GM20431 (cell line): Measurements from ENCODE around the gene NIPAL4.

Source experiments
- in situ Hi-C: fragments of 300-500 bp; cut with MseI, MboI; formaldehyde crosslinking; loops from one replicate; pipeline ENCODE4 v1.15.0; 2020; ENCODE audit warnings: low sequenced_read_pairs; ENCODE audit not compliant: unreplicated experiment

The NIPAL4 gene

GRCh38 chr5:157510682-157511081, 50.7 kb downstream of the NIPAL4 start:
- in situ Hi-C loops = no loop called here

DNA sequence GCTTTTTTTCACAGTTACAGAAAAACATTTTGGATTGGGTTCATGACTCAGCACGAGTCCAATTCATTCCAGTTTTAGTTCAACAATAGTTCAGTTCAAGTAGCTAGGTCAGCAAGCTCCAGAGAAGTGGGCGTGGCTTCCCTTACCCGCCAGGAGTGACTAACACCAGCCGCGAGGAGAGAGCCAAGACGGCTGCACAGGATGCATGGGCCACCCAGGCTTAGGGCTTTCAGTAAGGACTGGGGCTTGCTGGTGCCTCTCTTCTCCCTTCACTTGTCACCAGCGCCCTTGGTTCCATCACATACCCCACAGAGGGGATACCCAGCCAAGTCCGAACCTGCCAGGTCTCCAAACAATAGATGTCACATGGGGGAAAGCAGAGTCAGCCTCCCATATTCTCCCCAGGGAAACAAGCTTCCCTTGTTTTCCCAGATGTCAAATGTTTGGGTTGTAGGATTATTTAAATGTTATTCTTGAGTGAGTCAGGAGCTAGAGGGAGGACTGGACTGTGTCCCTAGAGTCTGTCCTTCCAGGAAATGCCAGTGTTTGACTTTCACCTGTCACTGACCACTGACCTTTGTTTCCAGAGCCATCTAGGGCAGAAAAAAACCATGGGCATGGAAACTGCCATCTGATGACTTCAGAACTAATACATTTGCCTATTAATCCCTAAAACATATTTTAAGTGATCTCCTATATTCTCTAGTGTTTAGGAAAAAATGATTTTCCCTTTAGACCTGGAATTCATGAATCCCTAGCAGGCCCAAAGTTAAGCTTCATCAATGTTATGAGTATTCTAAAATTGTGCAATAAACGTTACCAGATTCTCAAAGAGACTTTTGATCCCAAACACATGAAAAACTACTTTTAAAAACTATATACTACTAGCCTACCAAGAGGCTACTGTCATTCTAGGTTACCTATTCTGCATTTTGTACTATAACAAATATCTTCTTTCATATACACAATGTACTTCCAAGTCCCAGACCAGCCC, 51.9 kb downstream of the NIPAL4 start:
- in situ Hi-C loops = no loop called here

- in situ Hi-C loops = no loop called here
Measured at GRCh38 chr5:157513182-157513581, 53.2 kb downstream of the NIPAL4 start.

GRCh38 chr5:157514974-157515373, 55.0 kb downstream of the NIPAL4 start:
- in situ Hi-C loops = no loop called here

DNA sequence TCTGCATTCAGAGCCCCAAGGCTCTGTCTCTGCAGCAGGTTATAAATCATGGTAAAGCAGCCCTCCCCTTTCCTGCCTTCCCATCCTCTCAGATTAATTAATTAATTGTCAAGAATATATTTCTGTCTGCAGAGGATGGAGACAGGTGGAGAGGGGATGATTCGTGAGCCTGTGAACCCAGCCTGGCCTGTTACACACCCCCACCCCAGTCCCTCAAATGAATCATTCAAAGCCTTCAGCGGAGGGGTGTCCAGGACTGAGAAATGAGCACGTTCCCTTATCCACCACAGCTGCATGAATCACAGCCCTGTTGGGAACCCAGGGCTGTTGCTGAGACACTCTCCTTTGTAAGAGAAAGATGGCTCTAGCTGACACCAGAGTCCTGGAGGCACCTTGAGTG, 56.0 kb downstream of the NIPAL4 start:
- in situ Hi-C loops = no loop called here

DNA sequence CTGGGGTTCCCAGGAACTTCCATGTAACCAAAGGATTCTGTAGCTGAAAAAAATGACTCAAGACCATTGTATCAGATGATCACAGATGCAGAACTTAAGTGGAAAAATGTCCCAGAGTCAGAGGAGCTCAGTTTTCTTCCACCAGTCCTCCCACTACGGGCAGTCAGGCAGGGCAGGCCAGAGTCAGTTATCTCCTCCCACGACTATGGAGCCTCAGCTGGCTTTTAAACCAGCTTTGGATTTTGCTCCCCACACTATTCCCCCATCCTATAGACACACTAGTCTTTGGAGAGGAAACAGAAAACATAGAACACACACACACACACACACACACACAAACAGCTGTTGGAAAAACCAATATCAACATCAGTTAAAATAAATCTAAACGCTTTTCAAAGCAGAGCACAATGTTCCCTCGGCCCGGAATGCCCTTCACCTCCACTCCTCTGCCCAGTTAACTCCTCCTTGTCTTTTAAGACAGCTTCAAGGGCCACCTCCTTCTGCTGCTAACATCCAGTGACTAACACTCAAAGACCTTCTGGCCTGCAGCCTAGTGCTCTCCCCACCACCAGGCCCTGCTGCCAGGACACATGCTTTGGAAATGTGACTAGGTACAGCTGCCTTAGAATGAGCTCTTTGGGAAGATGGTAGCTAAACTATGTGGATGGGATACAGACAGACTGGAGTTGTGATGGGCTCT, 56.8 kb downstream of the NIPAL4 start:
- in situ Hi-C loops = no loop called here

- in situ Hi-C loops = no loop called here
Measured at GRCh38 chr5:157518963-157519362, 59.0 kb downstream of the NIPAL4 start.

- in situ Hi-C loops = no loop called here
Measured at GRCh38 chr5:157519579-157520253, 59.7 kb downstream of the NIPAL4 start.

DNA sequence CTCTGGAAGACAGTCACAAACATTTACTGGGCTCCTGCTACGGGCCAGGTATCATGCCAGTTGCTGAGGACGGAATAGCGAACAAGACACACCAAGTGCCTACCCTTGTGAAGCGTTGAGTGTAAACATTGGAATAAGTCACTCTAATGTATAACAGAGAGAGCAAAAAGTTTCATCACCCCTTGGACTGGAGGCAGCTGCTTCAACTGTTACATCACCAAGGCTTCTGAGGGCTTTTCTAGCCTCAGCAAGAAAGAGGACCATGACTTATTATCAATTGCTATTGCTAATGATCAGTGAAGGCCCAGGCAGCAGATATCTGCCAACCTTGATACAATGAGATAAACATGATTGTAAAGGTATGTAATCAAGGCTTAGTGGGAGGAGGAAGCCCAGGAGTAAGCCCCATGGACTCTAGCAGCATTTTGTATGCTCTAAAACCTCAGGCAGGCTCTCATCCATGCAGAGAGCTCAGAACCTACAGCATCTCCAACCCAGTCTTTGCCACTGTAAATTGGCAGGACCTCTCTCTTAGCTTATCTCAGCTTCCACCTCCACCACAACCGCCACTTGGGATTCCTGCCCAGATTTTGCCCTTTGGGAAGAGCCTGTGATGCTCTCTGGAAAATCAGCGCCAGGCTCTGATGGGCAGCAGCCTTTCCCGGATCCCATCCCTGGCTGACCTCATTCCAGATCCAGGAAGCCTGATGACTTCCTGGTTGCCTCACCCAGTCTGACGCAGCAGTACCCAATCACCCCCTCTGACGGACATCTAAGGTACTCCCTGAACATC, 61.1 kb downstream of the NIPAL4 start:
- in situ Hi-C loops = no loop called here

DNA sequence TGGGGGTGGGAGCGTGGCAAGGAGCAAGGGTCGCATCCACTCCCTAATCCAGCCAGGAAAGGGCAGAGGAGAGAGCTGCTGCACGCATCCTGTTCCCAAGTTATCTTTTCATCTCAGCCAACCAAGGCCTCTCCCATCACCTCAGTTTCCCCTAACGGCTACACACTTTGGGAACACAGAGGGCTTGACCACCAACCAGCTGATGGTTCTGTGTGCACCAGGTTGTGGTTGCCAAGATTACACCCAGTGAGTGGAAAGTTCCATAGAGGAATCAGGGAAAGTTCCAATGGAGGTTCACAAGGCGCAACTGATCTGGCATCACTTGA, 61.7 kb downstream of the NIPAL4 start:
- in situ Hi-C loops = no loop called here

GRCh38 chr5:157523976-157524375, 64.0 kb downstream of the NIPAL4 start:
- in situ Hi-C loops = no loop called here
